H1 (cell line): ENCODE measurements around the gene GTPBP6. TPM values are rescaled to one million over a fixed set of nuclear protein-coding genes. Genes with fewer than 3 reads are reported as not detected.
A peak's percentile ranks its signal among the peaks of the same experiment; 100 is the strongest.

Experiments
- CTCF ChIA-PET: fragments of 300-600 bp; sonication (Branson Sonifier 250); formaldehyde crosslinking; loops from one replicate; lab custom pipeline; 2021; ENCODE audit not compliant: partially characterized antibody; lab: Charles Lee
- POLR2A ChIA-PET: fragments of 300-600 bp; sonication (Branson Sonifier 250); formaldehyde crosslinking; loops from one replicate; lab custom pipeline; 2021; ENCODE audit warnings: inconsistent platforms; ENCODE audit not compliant: partially characterized antibody; lab: Charles Lee
- DNase-seq, 2 experiments: peaks; one replicate each; pipeline versions ENCODE4 v3.0.0 to v3.0.0-alpha.2; 2010 to 2022; ENCODE audit warnings: low spot score in 2 of 2, low read depth in 1 of 2, mixed read lengths in 1 of 2
- FAIRE-seq: peaks from 2 replicates; lab custom pipeline; 2011; peaks lifted over from hg19 to GRCh38; lab: Jason Lieb, UNC
- H2AFZ ChIP-seq: 2 replicates; pipeline ENCODE4 v1.8.1; 2012; ENCODE audit warnings: low read length, inconsistent platforms
- H2AK5ac ChIP-seq: 2 replicates; pipeline ENCODE4 v1.6.1; 2013; ENCODE audit warnings: low read depth, low read length
- H2BK120ac ChIP-seq: replicated peaks from 2 replicates; pipeline ENCODE3; 2013; ENCODE audit warnings: low read depth, low read length, inconsistent platforms
- H2BK12ac ChIP-seq: 2 replicates; pipeline ENCODE4 v1.6.1; 2013; ENCODE audit warnings: low read depth, low read length
- H2BK15ac ChIP-seq: 2 replicates; pipeline ENCODE4 v1.6.1; 2013; ENCODE audit warnings: low read length
- H2BK20ac ChIP-seq: 2 replicates; pipeline ENCODE4 v1.6.1; 2013; ENCODE audit warnings: low read length
- H2BK5ac ChIP-seq: 2 replicates; pipeline ENCODE4 v1.6.1; 2013; ENCODE audit warnings: low read depth, low read length
- H3K14ac ChIP-seq: 2 replicates; pipeline ENCODE4 v1.6.1; 2013; ENCODE audit warnings: inconsistent platforms; ENCODE audit not compliant: insufficient read length
- H3K18ac ChIP-seq: 2 replicates; pipeline ENCODE4 v1.6.1; 2013; ENCODE audit warnings: low read length; ENCODE audit errors: extremely low read depth
- H3K23ac ChIP-seq: 2 replicates; pipeline ENCODE4 v1.6.1; 2013; ENCODE audit warnings: inconsistent platforms; ENCODE audit not compliant: insufficient read length
- H3K23me2 ChIP-seq: 2 replicates; pipeline ENCODE4 v1.6.1; 2013; ENCODE audit warnings: low read depth, low read length
- H3K27ac ChIP-seq: 2 replicates; pipeline ENCODE4 v1.6.1; 2011; ENCODE audit warnings: low read depth, low read length, inconsistent platforms
- H3K27me3 ChIP-seq, 4 experiments: replicated peaks in 1 of 4; 1 replicate in 1 of 4; 2 replicates in 3 of 4; pipeline versions ENCODE4 v1.6.1 to v1.8.1; 2011 to 2013; ENCODE audit warnings: low read length in 3 of 4, mild to moderate bottlenecking in 3 of 4, inconsistent platforms in 2 of 4, mixed read lengths in 2 of 4, moderate library complexity in 1 of 4; ENCODE audit not compliant: control insufficient read depth in 3 of 4, insufficient read depth in 3 of 4; ENCODE audit errors: extremely low read depth in 1 of 4
- H3K36me3 ChIP-seq, 4 experiments: 2 replicates each; pipeline versions ENCODE4 v1.6.1 to v1.8.1; 2011 to 2013; ENCODE audit warnings: mild to moderate bottlenecking in 4 of 4, low read length in 3 of 4, moderate library complexity in 2 of 4, control low read depth in 1 of 4, inconsistent platforms in 1 of 4; ENCODE audit not compliant: insufficient read depth in 4 of 4, control insufficient read depth in 2 of 4
- H3K4ac ChIP-seq: replicated peaks from 2 replicates; pipeline ENCODE3; 2013; ENCODE audit warnings: low read length, low read depth, mixed read lengths, inconsistent platforms; ENCODE audit not compliant: insufficient read length
- H3K4me1 ChIP-seq, 4 experiments: replicated peaks in 1 of 4; 1 replicate in 1 of 4; 2 replicates in 3 of 4; pipeline versions ENCODE4 v1.6.1 to v1.8.1; 2011 to 2013; ENCODE audit warnings: low read length in 3 of 4, inconsistent platforms in 2 of 4, mixed read lengths in 1 of 4; ENCODE audit not compliant: insufficient read depth in 4 of 4, control insufficient read depth in 3 of 4
- H3K4me2 ChIP-seq, 2 experiments: 2 replicates each; pipeline versions ENCODE4 v1.6.1 to v1.8.1; 2011 to 2013; ENCODE audit warnings: low read depth in 2 of 2, low read length in 2 of 2, control low read depth in 1 of 2, inconsistent platforms in 1 of 2, mild to moderate bottlenecking in 1 of 2; ENCODE audit not compliant: insufficient read depth in 1 of 2
- H3K4me3 ChIP-seq, 4 experiments: fragments of 200-600, 300-600 bp in 1 of 4; sonication (generic), shearing (Covaris generic), sonication (Bioruptor Twin) in 1 of 4; 2 replicates each; pipeline versions ENCODE4 v1.5.1 to v1.8.1; 2011 to 2016; ENCODE audit warnings: low read length in 4 of 4, low read depth in 3 of 4, control low read depth in 2 of 4, inconsistent platforms in 2 of 4, mild to moderate bottlenecking in 2 of 4, mixed read lengths in 1 of 4, moderate library complexity in 1 of 4; ENCODE audit not compliant: insufficient read depth in 2 of 4; ENCODE audit errors: extremely low read depth in 1 of 4
- H3K56ac ChIP-seq: replicated peaks from 2 replicates; pipeline ENCODE3; 2013; ENCODE audit warnings: low read depth, mild to moderate bottlenecking, mixed read lengths, low read length, inconsistent platforms; ENCODE audit not compliant: insufficient read length
- H3K79me1 ChIP-seq: 2 replicates; pipeline ENCODE4 v1.6.1; 2013; ENCODE audit warnings: low read depth, low read length, control low read depth
- H3K79me2 ChIP-seq, 2 experiments: 2 replicates each; pipeline versions ENCODE4 v1.6.1 to v1.8.1; 2012 to 2013; ENCODE audit warnings: low read length in 2 of 2, mild to moderate bottlenecking in 2 of 2, inconsistent platforms in 1 of 2; ENCODE audit not compliant: insufficient read depth in 2 of 2, control insufficient read depth in 1 of 2
- H3K9ac ChIP-seq, 4 experiments: replicated peaks in 1 of 4; 1 replicate in 1 of 4; 2 replicates in 3 of 4; pipeline versions ENCODE4 v1.6.1 to v1.8.1; 2011 to 2013; ENCODE audit warnings: low read depth in 3 of 4, low read length in 3 of 4, control low read depth in 2 of 4, mild to moderate bottlenecking in 2 of 4, moderate library complexity in 2 of 4, inconsistent platforms in 1 of 4; ENCODE audit errors: extremely low read depth in 1 of 4
- H3K9me3 ChIP-seq, 2 experiments: 2 replicates each; pipeline versions ENCODE4 v1.6.1 to v1.8.1; 2012 to 2013; ENCODE audit warnings: mild to moderate bottlenecking in 2 of 2, moderate library complexity in 2 of 2, control low read depth in 1 of 2, inconsistent platforms in 1 of 2, low read depth in 1 of 2, low read length in 1 of 2, mixed read lengths in 1 of 2; ENCODE audit not compliant: insufficient read depth in 2 of 2
- H4K20me1 ChIP-seq, 2 experiments: replicated peaks in 1 of 2; 2 replicates each; pipeline versions ENCODE3 to v1.8.1; 2011 to 2013; ENCODE audit warnings: inconsistent platforms in 2 of 2, low read length in 2 of 2, mild to moderate bottlenecking in 1 of 2; ENCODE audit not compliant: insufficient read depth in 2 of 2, control insufficient read depth in 1 of 2
- H4K5ac ChIP-seq: 2 replicates; pipeline ENCODE4 v1.6.1; 2013; ENCODE audit warnings: low read length, low read depth, mixed read lengths, inconsistent platforms; ENCODE audit not compliant: insufficient read length
- H4K8ac ChIP-seq: 2 replicates; pipeline ENCODE4 v1.8.0; 2013; ENCODE audit warnings: mild to moderate bottlenecking, moderate library complexity, low read length, inconsistent platforms; ENCODE audit not compliant: insufficient read depth; ENCODE audit errors: extremely low read depth
- H4K91ac ChIP-seq: replicated peaks from 2 replicates; pipeline ENCODE3; 2013; ENCODE audit warnings: low read length, mixed read lengths, inconsistent platforms; ENCODE audit not compliant: insufficient read length
- ASH2L ChIP-seq: fragments of 200-600, 300-600 bp; sonication (generic); IDR thresholded peaks from one replicate; pipeline ENCODE4 v1.7.1; 2017; ENCODE audit warnings: low read length
- BCL11A ChIP-seq, 2 experiments: IDR thresholded peaks; one replicate each; pipeline ENCODE4 v1.6.1; 2011; ENCODE audit warnings: low read depth in 2 of 2, low read length in 2 of 2, mild to moderate bottlenecking in 2 of 2
- BRCA1 ChIP-seq: IDR thresholded peaks from 2 replicates; pipeline ENCODE4 v1.6.1; 2012; ENCODE audit warnings: low read depth, low read length, improper control_type of control experiment
- EZH2 ChIP-seq: fragments of 200-600 bp; sonication (generic); IDR thresholded peaks from 2 replicates; pipeline ENCODE4 v1.7.1; 2012; ENCODE audit warnings: low read depth, mild to moderate bottlenecking, moderate library complexity, low read length, inconsistent platforms; ENCODE audit not compliant: severe bottlenecking
- FOSL1 ChIP-seq: IDR thresholded peaks from 2 replicates; pipeline ENCODE4 v1.6.1; 2011; ENCODE audit warnings: mild to moderate bottlenecking, low read depth, low read length, moderate library complexity; ENCODE audit not compliant: insufficient read depth
- HDAC6 ChIP-seq: IDR thresholded peaks from one replicate; pipeline ENCODE4 v1.7.1; 2012; ENCODE audit warnings: low read depth, mild to moderate bottlenecking, inconsistent platforms, low read length, moderate library complexity
- PHF8 ChIP-seq: fragments of 200-600 bp; sonication (generic); conservative IDR thresholded peaks from 2 replicates; pipeline ENCODE4 v1.7.1; 2012; ENCODE audit warnings: low read depth, mild to moderate bottlenecking, inconsistent platforms, low read length, moderate library complexity
- POU5F1 ChIP-seq: IDR thresholded peaks from 2 replicates; pipeline ENCODE4 v1.6.1; 2011; ENCODE audit warnings: low read depth, mild to moderate bottlenecking, low read length, moderate library complexity
- RBBP5 ChIP-seq: IDR thresholded peaks from 2 replicates; pipeline ENCODE4 v1.7.1; 2012; ENCODE audit warnings: low read depth, mild to moderate bottlenecking, inconsistent platforms, low read length, moderate library complexity, borderline replicate concordance
- RNF2 ChIP-seq: fragments of 200-900, 300-1000 bp; sonication (generic); IDR thresholded peaks from 2 replicates; pipeline ENCODE4 v1.7.1; 2016; ENCODE audit warnings: borderline replicate concordance, low read depth, mild to moderate bottlenecking, antibody characterized with exemption, low read length; ENCODE audit not compliant: poor library complexity, severe bottlenecking; ENCODE audit errors: missing control alignments
- RXRA ChIP-seq: IDR thresholded peaks from 2 replicates; pipeline ENCODE4 v1.6.1; 2011; ENCODE audit warnings: low read depth, mild to moderate bottlenecking, low read length, moderate library complexity; ENCODE audit not compliant: insufficient read depth
- SIRT6 ChIP-seq: IDR thresholded peaks from one replicate; pipeline ENCODE4 v1.7.1; 2012; ENCODE audit warnings: low read length, inconsistent platforms
- SP2 ChIP-seq: IDR thresholded peaks from 2 replicates; pipeline ENCODE4 v1.6.1; 2012; ENCODE audit warnings: mild to moderate bottlenecking, low read length, inconsistent platforms
- SP4 ChIP-seq: IDR thresholded peaks from 2 replicates; pipeline ENCODE4 v1.6.1; 2012; ENCODE audit warnings: low read length, inconsistent platforms
- TEAD4 ChIP-seq: IDR thresholded peaks from 2 replicates; pipeline ENCODE4 v1.6.1; 2012; ENCODE audit warnings: low read depth, low read length, inconsistent platforms, mixed read lengths
- WGBS, 2 experiments: shearing (Covaris generic) in 1 of 2; methylation state at CpG; one replicate each; pipeline versions ENCODE4 v1.1.6 to v1.1.7; 2013 to 2015; ENCODE audit warnings: low lambda C conversion rate in 2 of 2, mixed read lengths in 2 of 2, inconsistent platforms in 1 of 2, low coverage in 1 of 2, missing lambda C conversion rate in 1 of 2; ENCODE audit not compliant: insufficient replicate concordance in 2 of 2, insufficient coverage in 1 of 2, insufficient read length in 1 of 2; ENCODE audit errors: extremely low coverage in 1 of 2, missing lambda C conversion rate in 1 of 2; 5-methylcytosine and 5-hydroxymethylcytosine counted together
- polyA plus RNA-seq, 7 experiments: library from polyadenylated mRNA; depleted of rRNA in 3 of 7; stranded (reverse) in 5 of 7; unstranded in 2 of 7; fragments of >200 nt in 5 of 7; fragments of 200-250 nt in 2 of 7; gene quantifications; 1 replicate in 5 of 7; 2 replicates in 1 of 7; 4 replicates in 1 of 7; pipeline versions ENCODE4 v1.2.1 to v1.2.3, GENCODE V29; 2011 to 2013; ENCODE audit warnings: missing spikeins in 2 of 7, mixed read lengths in 2 of 7
- total RNA-seq: library from RNA; stranded (reverse); fragmentation: NEBNext Ultra II Directional; extraction: Animal tissue kit (Norgen Biotek cat#: 25700); gene quantifications from 2 replicates; pipeline ENCODE4 v1.2.1, GENCODE V29; 2021

The GTPBP6 gene
- total and polyA plus RNA-seq, 2 of the 8 experiments (the other 6 are each of a cell fraction or from before 2014, with no cell fraction given): 33.9 to 57.1 TPM

DNA sequence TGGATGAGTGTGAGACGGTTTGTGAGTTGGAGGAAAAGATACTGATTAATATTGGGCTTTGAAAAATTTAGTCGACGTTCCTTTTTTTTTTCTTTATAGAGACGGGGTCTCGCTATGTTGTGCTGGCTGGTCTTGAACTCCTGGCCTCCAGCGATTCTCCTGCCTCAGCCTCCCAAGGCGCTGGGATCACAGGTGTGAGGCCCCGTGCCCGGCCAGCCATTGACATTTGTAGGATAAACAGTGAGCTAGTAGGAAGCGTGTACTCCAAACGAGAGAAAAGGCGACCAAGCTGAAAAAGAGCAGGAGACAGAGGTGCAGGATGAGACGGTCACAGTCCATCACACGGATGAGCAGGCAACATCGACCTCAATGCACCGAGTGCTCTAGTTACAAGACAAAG is 48.8 kb upstream of the GTPBP6 start:
- no peak overlapping the region for H2BK15ac ChIP-seq
- POLR2A ChIA-PET: no interaction called here
- no peak overlapping the region for H3K9ac ChIP-seq
- H2BK5ac ChIP-seq: peak overlapping the region; percentile 71; the same call in 1 of the 2 replicates
- H3K9me3 ChIP-seq: no peaks in the 10 kb centered on the region
- H3K79me2 ChIP-seq: peaks cover 0 to 70% of the 10 kb centered on the region in 2 experiments; a peak in 3 of 4 replicates
- FAIRE-seq (no peak), DNase-seq (no peak)
- H3K23me2 ChIP-seq: no peaks in the 10 kb centered on the region
- peak overlapping the region; percentile 9 for H3K18ac ChIP-seq
- H3K27ac ChIP-seq: peak overlapping the region; percentile 67; the same call in 1 of the 2 replicates
- H3K4me3 ChIP-seq: no peak overlapping the region
- no peak overlapping the region for H3K23ac ChIP-seq
- H2BK20ac ChIP-seq: peak overlapping the region; percentile 66; the same call in 1 of the 2 replicates
- peaks cover 0 to 23% (median 11%) of the 10 kb centered on the region in 4 experiments; a peak in 6 of 7 replicates for H3K4me1 ChIP-seq
- H3K36me3 ChIP-seq: no peaks in the 10 kb centered on the region
- H4K91ac ChIP-seq: no peak overlapping the region
- 89% methylated on average over 16 of the region's 16 CpGs; no CpG with 5 or more reads in 1 of the 2 experiments for WGBS, 2 experiments
- H2AFZ ChIP-seq: no peak overlapping the region
- no peak overlapping the region for H3K4ac ChIP-seq
- peaks cover 42% of the 10 kb centered on the region for H3K79me1 ChIP-seq
- no peak overlapping the region for H4K5ac ChIP-seq
- H3K27me3 ChIP-seq: peaks cover 0 to 1% (median under 1%) of the 10 kb centered on the region in 4 experiments; a peak in 1 of 7 replicates
- H2AK5ac ChIP-seq: peak overlapping the region; percentile 41; the same call in 1 of the 2 replicates
- H3K14ac ChIP-seq: no peak overlapping the region
- CTCF ChIA-PET: no interaction called here
- H2BK120ac ChIP-seq: no peak overlapping the region
- H3K56ac ChIP-seq: no peak overlapping the region
- H4K8ac ChIP-seq: no peak overlapping the region
- H3K4me2 ChIP-seq: no peak overlapping the region
- peaks cover 29 to 30% of the 10 kb centered on the region in 2 experiments for H4K20me1 ChIP-seq
- peak overlapping the region; percentile 40 for H2BK12ac ChIP-seq
- TF ChIP-seq FOSL1 (no peak), RBBP5 (no peak), SIRT6 (no peak), SP4 (no peak), ASH2L (no peak), SP2 (no peak), EZH2 (no peak), TEAD4 (no peak), POU5F1 (no peak), BCL11A (IDR thresholded peaks at IDR 0.05; ENCODE audit: low read depth in 2 of 2, low read length in 2 of 2) (no peak), RXRA (no peak), BRCA1 (no peak), HDAC6 (no peak), RNF2 (no peak), PHF8 (no peak)
